ENCODE results near the gene LIMA1. TPM values are rescaled to one million over a fixed set of nuclear protein-coding genes. Genes with fewer than 3 reads are reported as not detected.

LIMA1 gene
- total and polyA plus RNA-seq, 9 of the 15 experiments (the other 6 are each of a cell fraction or from before 2014, with no cell fraction given) = 20.2 to 37.8 (median 27.3) TPM

GRCh38 chr12:50283229-50283923 lies at the start of gene LIMA1 (continued):
- TF ChIP-seq RBFOX2 (IDR thresholded peaks at IDR 0.05; ENCODE audit: low read depth, low read length) (peak; percentile 90), ZNF133 (CRISPR knock-in tag; IDR thresholded peaks at IDR 0.05) (no peak), ZNF263 (CRISPR knock-in tag; IDR thresholded peaks at IDR 0.05; ENCODE audit: borderline replicate concordance) (0 out of 2 replicates have a peak, but pooled peaks have one; percentile 43), CBX8 (IDR thresholded peaks at IDR 0.05; ENCODE audit: borderline replicate concordance, extremely low read depth, low read depth, low read length, poor library complexity, severe bottlenecking) (no peak), SMARCA5 (IDR thresholded peaks at IDR 0.05) (no peak), MIER1 (IDR thresholded peaks at IDR 0.05; ENCODE audit: low read depth) (0 out of 2 replicates have a peak, but pooled peaks have one; percentile 47), ESRRA (IDR thresholded peaks at IDR 0.05; ENCODE audit: borderline replicate concordance, low read depth) (no peak; the same call in 1 of the 2 replicates), KHSRP (IDR thresholded peaks at IDR 0.05) (no peak), TSC22D4 (tag; IDR thresholded peaks at IDR 0.05) (no peak), CHD1 (IDR thresholded peaks at IDR 0.05; ENCODE audit: low read length) (peak; percentile 60), ZBTB7A (IDR thresholded peaks at IDR 0.05; ENCODE audit: borderline replicate concordance, control insufficient read depth, low read depth, low read length) (no peak; the same call in 1 of the 2 replicates), ELF2 (CRISPR knock-in tag; IDR thresholded peaks at IDR 0.05) (no peak), HNRNPUL1 (IDR thresholded peaks at IDR 0.05; ENCODE audit: low read length) (no peak), ZKSCAN8 (CRISPR knock-in tag; IDR thresholded peaks at IDR 0.05) (no peak; the same call in 1 of the 2 replicates), ILK (tag; IDR thresholded peaks at IDR 0.05; ENCODE audit: borderline replicate concordance, low read depth) (no peak), ZC3H8 (IDR thresholded peaks at IDR 0.05) (no peak), GMEB1 (CRISPR knock-in tag; IDR thresholded peaks at IDR 0.05) (peak; percentile 98), ZNF197 (CRISPR knock-in tag; IDR thresholded peaks at IDR 0.05; ENCODE audit: low read depth) (no peak), NKRF (IDR thresholded peaks at IDR 0.05; ENCODE audit: borderline replicate concordance) (peak; percentile 66; the same call in 1 of the 2 replicates), RFX7 (CRISPR knock-in tag; IDR thresholded peaks at IDR 0.05) (no peak)
- TF ChIP-seq, protein P1, sequence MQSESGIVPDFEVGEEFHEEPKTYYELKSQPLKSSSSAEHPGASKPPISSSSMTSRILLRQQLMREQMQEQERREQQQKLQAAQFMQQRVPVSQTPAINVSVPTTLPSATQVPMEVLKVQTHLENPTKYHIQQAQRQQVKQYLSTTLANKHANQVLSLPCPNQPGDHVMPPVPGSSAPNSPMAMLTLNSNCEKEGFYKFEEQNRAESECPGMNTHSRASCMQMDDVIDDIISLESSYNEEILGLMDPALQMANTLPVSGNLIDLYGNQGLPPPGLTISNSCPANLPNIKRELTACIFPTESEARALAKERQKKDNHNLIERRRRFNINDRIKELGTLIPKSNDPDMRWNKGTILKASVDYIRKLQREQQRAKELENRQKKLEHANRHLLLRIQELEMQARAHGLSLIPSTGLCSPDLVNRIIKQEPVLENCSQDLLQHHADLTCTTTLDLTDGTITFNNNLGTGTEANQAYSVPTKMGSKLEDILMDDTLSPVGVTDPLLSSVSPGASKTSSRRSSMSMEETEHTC (IDR thresholded peaks at IDR 0.05) = no peak
- TF ChIP-seq, protein P2, sequence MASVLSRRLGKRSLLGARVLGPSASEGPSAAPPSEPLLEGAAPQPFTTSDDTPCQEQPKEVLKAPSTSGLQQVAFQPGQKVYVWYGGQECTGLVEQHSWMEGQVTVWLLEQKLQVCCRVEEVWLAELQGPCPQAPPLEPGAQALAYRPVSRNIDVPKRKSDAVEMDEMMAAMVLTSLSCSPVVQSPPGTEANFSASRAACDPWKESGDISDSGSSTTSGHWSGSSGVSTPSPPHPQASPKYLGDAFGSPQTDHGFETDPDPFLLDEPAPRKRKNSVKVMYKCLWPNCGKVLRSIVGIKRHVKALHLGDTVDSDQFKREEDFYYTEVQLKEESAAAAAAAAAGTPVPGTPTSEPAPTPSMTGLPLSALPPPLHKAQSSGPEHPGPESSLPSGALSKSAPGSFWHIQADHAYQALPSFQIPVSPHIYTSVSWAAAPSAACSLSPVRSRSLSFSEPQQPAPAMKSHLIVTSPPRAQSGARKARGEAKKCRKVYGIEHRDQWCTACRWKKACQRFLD (CRISPR knock-in tag; IDR thresholded peaks at IDR 0.05) = no peak
